Activated T-helper 1 cell treated with anti-CD3 and anti-CD28 coated beads, Interleukin-2, amount 50 U/mL, for 16 hours (primary cell): ENCODE measurements around the gene FRMD3.
"Not testable (repeated sequence)": the region's sequence is repeated elsewhere in the genome, so short reads cannot be mapped to it uniquely, and the experiment has no call there.

Source experiments
- DNase-seq, 2 donors: peaks; one replicate each; pipeline ENCODE4 v3.0.0-alpha.2; 2020; ENCODE audit warnings: low read depth in 1 of 2, low spot score in 1 of 2

FRMD3 gene

DNA sequence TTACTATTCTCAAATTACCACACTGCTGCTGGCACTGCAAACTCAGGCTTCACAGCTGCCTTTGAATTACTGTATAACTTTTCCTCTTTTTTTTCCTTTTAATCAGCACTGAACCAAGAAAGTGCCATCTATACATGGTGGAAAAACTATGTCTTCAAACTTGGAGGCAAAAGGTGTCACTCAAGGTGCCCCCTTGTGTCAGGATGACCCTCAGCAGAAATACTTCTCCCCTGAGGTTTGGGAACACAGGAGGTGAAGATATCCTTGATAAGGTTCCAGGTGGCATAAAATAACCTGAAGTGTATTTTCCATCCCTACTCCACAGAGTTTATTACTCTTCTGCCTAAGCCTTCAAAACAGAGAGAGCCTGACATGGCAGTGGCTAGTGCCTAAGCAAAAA, 14.5 kb downstream of the FRMD3 start:
- no peak for DNase-seq

DNA sequence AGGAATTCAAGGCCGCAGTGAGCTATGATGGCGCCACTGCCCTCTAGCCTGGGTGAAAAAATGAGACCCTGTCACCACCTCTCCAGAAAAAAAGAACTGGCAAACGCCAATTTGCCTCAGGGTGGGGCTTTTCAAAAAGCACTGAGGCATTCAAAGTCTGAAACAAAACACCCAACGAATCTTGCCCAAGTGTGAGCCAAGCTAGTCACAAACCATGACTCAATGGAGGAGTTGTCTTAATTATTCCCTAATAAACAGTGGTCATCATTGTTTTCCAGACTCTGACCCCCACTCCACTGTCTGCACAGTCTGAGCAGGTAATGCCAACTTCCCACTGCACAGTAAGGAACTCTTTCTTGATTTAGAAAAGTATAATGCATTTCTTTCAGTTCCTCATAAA, 16.8 kb downstream of the FRMD3 start:
- DNase-seq: no peak

DNA sequence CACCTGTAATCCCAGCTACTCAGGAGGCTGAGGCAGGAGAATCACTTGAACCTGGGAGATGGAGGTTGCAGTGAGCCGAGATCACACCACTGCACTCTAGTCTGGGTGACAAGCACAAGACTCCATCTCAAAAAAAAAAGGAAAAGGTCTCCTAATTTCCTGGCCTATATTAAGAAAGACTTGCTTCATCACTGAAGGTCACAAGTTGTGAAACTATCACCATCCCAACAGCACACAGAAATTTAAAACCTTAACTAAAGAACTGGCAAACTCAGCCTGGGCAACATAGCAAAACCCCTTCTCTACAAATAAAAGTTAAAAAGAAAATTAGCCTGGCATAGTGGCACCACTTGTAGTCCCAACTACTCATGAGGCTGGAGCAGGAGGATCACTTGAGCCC, 17.2 kb downstream of the FRMD3 start:
- no peak for DNase-seq

DNA sequence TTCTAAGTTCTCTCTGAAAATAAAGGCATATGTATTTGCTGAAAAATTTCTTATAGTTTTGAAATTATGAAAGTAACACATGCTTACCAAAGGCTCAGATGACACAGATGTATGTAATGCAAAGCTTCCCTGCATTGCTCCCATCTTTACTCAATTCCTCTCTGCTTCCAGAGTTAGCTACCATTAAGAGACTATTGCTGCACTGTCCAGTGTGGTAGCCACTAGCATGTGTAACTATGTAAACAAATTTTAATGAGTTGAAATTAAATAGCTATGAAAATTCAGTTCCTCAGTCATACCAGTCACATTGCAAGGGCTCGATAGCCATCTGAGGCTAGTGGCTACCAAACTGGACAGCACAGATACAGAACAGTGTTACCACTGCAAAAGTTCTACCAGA, 17.9 kb downstream of the FRMD3 start:
- no peak for DNase-seq

DNA sequence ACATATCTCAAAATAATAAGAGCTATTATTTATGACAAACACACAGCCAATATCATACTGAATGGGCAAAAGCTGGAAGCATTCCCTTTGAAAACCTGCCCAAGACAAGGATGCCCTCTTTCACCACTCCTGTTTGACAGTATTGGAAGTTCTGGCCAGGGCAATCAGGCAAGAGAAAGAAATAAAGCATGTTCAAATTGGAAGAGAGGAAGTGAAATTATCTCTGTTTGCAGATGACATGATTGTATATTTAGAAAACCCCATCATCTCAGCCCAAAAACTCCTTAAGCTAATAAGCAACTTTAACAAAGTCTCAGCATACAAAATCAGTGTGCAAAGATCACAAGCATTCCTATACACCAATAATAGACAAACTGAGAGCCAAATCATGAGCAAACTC, 20.2 kb downstream of the FRMD3 start:
- DNase-seq: not testable (repeated sequence)

DNA sequence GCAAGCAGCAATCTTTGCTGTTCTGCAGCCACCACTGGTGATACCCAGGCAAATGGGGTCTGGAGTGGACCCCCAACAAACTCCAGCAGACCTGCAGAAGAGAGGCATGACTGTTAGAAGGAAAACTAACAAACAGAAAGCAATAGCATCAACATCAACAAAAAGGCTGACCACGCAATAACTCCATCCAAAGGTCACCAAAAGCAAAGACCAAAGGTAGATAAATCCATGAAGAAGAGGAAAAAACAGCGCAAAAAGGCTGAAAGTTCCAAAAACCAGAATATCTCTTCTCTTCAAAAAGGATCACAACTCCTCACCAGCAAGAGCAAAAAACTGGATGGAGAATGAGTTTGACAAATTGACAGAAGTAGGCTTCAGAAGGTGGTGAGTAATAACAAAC, 23.4 kb downstream of the FRMD3 start:
- DNase-seq: no peak

GRCh38 chr9:83512621-83513020, 25.6 kb downstream of the FRMD3 start:
- DNase-seq: no peak

GRCh38 chr9:83511051-83511450, 27.1 kb downstream of the FRMD3 start:
- DNase-seq: no peak

DNA sequence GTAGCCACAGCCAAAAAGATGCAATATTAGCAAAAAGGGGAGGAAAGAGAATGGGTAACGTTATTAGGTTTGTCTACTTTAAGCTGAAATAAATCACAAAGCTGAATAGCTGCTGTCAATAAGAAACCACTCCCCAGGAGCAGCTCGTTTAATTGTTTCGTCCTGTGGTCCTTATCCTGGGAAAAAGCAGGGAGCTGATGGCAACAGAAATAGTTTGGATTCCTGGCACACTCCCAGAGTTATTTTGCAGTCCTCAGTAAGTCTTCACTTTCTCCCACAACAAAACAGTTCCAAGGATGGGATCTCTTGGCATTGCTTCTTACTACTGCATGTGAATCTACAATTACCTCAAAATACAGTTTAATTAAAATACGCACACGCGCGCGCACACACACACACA, 28.8 kb downstream of the FRMD3 start:
- no peak for DNase-seq

DNA sequence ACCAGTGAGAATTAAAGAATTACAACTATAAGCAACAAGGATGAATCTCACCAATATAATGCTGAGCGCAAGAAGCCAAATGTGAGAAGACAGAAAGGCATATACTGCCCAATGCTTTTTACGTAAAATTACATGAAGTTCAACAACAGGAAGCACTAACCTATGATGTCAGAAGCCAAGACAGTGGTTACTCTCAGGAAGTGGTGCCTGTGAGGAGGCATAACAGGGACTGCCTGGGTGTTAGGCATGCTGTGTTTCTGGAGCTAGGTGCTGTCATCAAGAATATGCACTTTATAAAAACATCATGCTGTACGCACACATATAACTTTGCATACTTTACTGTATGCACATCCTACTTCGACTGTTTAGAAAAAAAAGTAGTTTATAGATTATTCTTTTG, 30.1 kb downstream of the FRMD3 start:
- no peak for DNase-seq

- no peak for DNase-seq
These were observed 32.9 kb downstream of the FRMD3 start for GRCh38 chr9:83505282-83505681.

- no peak for DNase-seq
These were observed 34.3 kb downstream of the FRMD3 start for GRCh38 chr9:83503866-83504265.

DNA sequence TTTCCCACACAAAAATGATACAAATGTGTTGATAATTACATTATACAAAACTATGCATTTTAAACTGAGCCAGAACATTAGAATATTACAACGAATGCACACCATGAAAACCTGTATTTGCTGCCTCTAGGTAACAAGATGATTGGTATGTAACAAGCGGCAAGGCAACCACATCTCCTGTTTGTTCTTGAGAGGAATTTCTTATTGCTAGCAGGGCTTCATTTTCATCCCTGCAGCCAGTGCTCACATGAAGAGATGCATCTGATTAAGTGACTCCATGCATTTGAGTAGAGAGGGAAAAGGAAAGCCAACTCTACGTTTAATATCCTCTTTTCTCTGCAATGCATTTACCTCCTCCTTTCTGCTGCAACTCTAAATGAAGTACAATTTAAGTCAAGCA, 36.6 kb downstream of the FRMD3 start:
- DNase-seq: no peak

GRCh38 chr9:83497441-83497840, 40.8 kb downstream of the FRMD3 start:
- DNase-seq: no peak

GRCh38 chr9:83491995-83492394, 46.2 kb downstream of the FRMD3 start:
- DNase-seq: no peak

DNA sequence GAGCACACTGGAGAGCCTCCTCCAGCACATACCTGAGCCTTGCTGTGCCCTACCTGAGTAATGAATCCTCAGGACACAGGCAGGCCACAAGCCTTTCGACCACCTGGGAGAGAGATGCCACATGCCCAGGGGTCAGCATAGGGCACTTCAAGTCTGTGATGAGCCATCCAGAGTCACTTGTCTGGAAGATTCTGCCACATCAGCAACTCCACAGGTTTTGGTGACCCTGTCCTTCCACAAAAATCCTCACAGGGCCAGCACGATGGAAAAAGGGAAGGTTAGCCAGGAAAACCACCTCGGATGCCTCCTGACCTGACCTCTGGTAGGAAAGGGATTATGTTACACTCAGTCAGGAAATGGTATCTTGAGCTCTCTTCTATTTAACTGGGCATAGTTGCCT, 46.8 kb downstream of the FRMD3 start:
- DNase-seq: no peak

- no peak for DNase-seq
These were observed 48.2 kb downstream of the FRMD3 start for GRCh38 chr9:83489961-83490360.

GRCh38 chr9:83484990-83485389, 53.2 kb downstream of the FRMD3 start:
- no peak for DNase-seq

- no peak for DNase-seq
These were observed 55.0 kb downstream of the FRMD3 start for GRCh38 chr9:83483223-83483622.

GRCh38 chr9:83479765-83480164, 58.4 kb downstream of the FRMD3 start:
- no peak for DNase-seq

DNA sequence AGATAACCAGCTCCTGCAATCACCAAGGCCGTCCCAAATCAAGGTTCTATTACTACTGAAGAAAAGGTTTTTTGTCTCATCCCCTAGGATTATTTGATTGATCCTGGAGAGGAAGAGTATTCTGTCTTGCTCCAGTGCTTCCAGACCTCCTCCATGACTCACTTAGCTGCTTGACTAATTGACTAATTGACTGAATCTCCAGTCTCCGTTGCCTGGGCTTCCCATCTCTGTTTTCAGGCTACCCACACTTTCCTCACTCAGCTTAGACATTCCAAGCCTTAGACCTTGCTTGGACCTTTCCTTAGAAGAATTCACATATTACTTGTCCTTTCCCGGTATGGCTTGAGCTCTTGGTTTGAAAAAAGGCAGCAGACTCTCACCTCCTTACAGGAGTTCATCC, 60.6 kb downstream of the FRMD3 start:
- DNase-seq: no peak

DNA sequence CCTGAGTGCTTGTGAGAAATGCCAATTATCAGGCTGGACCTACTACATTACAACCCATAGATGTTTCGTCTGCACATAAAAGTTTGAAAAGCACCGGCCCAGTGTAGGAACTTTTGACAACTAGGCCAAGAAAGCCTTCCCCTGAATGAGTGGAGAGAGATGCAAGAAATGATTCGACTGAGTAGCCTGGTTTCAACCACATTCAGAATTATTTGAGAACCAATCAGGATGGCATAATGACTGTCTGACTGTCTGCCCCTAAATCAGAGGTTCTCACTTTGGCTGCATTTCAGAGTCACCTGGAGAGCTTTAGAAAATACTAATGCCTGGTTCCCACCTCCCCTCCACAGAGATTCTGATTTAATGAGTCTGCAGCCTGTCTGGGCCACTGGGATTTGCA, 61.1 kb downstream of the FRMD3 start:
- no peak for DNase-seq

DNA sequence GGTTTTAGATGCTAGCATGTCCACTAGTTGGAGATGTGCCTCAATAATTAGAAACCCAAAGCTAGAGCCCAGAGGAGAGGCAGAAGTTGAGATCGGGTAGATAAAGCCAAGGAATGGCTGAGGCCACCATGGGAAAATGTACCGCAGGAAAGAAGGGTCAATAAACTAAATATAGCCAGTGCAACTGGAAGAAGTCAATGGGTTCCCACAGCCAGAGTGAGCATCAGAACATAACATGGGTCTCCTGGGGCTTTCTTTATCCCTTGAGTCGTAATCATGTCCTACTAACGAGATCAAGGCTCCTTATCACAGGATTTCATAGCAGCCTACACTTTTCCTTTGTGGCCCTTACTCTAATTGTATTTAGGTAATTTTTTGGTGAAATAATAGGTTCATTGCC, 61.7 kb downstream of the FRMD3 start:
- DNase-seq: no peak

DNA sequence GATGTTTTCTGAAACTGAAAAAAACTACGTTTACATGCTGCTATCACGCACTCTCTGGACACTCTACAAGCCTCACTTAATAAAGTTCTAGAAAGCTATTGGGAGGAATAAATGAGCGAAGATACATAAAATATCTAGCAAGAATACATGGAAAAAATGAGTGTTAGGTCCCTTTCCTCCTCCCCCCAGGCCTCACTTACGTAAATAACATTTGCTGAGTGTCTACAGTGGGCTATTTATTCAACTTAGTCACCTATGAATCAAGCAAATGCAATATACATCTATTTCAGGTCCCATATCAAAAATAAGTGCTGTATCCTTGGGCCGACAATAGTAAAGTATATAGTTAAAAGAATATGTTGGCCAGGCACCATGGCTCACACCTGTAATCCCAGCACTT, 62.5 kb downstream of the FRMD3 start:
- no peak for DNase-seq
